ENCODE results near the gene HEXD.
"Not testable (repeated sequence)": the region's sequence is repeated elsewhere in the genome, so short reads cannot be mapped to it uniquely, and the experiment has no call there.

DNA sequence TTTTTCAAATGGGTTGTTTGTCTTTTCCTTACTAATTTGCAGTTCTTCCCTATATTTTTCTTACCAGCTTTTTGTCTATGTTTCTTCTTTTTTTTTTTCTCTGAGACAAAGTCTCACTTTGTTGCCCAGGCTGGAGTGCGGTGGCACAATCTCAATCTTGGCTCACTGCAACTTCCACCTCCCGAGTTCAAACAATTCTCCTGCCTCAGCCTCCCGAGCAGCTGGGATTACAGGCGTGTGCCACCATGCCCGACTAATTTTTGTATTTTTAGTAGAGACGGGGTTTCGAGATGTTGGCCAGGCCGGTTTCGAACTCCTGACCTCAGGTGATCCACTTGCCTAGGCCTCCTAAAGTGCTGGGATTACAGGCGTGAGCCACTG lies 45.1 kb upstream of the HEXD start:
- TF ChIP-seq, protein P1, sequence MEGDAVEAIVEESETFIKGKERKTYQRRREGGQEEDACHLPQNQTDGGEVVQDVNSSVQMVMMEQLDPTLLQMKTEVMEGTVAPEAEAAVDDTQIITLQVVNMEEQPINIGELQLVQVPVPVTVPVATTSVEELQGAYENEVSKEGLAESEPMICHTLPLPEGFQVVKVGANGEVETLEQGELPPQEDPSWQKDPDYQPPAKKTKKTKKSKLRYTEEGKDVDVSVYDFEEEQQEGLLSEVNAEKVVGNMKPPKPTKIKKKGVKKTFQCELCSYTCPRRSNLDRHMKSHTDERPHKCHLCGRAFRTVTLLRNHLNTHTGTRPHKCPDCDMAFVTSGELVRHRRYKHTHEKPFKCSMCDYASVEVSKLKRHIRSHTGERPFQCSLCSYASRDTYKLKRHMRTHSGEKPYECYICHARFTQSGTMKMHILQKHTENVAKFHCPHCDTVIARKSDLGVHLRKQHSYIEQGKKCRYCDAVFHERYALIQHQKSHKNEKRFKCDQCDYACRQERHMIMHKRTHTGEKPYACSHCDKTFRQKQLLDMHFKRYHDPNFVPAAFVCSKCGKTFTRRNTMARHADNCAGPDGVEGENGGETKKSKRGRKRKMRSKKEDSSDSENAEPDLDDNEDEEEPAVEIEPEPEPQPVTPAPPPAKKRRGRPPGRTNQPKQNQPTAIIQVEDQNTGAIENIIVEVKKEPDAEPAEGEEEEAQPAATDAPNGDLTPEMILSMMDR (IDR thresholded peaks at IDR 0.05 in 2 of 3, conservative IDR thresholded peaks at IDR 0.05 in 1 of 3; ENCODE audit: control insufficient read depth in 2 of 3, extremely low read depth in 1 of 3, insufficient read depth in 1 of 3, low read depth in 3 of 3, low read length in 3 of 3), result not testable (repeated sequence)
- TF ChIP-seq, protein P2, sequence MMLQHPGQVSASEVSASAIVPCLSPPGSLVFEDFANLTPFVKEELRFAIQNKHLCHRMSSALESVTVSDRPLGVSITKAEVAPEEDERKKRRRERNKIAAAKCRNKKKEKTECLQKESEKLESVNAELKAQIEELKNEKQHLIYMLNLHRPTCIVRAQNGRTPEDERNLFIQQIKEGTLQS (IDR thresholded peaks at IDR 0.05; ENCODE audit: borderline replicate concordance, extremely low read depth, low read depth, low read length), result not testable (repeated sequence)
- TF ChIP-seq, protein P3, sequence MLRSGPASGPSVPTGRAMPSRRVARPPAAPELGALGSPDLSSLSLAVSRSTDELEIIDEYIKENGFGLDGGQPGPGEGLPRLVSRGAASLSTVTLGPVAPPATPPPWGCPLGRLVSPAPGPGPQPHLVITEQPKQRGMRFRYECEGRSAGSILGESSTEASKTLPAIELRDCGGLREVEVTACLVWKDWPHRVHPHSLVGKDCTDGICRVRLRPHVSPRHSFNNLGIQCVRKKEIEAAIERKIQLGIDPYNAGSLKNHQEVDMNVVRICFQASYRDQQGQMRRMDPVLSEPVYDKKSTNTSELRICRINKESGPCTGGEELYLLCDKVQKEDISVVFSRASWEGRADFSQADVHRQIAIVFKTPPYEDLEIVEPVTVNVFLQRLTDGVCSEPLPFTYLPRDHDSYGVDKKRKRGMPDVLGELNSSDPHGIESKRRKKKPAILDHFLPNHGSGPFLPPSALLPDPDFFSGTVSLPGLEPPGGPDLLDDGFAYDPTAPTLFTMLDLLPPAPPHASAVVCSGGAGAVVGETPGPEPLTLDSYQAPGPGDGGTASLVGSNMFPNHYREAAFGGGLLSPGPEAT (IDR thresholded peaks at IDR 0.05; ENCODE audit: low read depth), result not testable (repeated sequence)
- TF ChIP-seq, protein P4, sequence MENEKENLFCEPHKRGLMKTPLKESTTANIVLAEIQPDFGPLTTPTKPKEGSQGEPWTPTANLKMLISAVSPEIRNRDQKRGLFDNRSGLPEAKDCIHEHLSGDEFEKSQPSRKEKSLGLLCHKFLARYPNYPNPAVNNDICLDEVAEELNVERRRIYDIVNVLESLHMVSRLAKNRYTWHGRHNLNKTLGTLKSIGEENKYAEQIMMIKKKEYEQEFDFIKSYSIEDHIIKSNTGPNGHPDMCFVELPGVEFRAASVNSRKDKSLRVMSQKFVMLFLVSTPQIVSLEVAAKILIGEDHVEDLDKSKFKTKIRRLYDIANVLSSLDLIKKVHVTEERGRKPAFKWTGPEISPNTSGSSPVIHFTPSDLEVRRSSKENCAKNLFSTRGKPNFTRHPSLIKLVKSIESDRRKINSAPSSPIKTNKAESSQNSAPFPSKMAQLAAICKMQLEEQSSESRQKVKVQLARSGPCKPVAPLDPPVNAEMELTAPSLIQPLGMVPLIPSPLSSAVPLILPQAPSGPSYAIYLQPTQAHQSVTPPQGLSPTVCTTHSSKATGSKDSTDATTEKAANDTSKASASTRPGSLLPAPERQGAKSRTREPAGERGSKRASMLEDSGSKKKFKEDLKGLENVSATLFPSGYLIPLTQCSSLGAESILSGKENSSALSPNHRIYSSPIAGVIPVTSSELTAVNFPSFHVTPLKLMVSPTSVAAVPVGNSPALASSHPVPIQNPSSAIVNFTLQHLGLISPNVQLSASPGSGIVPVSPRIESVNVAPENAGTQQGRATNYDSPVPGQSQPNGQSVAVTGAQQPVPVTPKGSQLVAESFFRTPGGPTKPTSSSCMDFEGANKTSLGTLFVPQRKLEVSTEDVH (IDR thresholded peaks at IDR 0.05; ENCODE audit: low read depth, partially characterized antibody), result not testable (repeated sequence)
- not testable (repeated sequence) for TF ChIP-seq CEBPB (IDR thresholded peaks at IDR 0.05; ENCODE audit: borderline replicate concordance in 1 of 2, low read depth in 2 of 2, low read length in 2 of 2); ZNF24 (IDR thresholded peaks at IDR 0.05); EZH2 (IDR thresholded peaks at IDR 0.05; ENCODE audit: borderline replicate concordance, control insufficient read depth, low read depth, low read length); RFX5 (IDR thresholded peaks at IDR 0.05; ENCODE audit: low read depth, low read length); GABPA (IDR thresholded peaks at IDR 0.05; ENCODE audit: low read depth); SUZ12 (IDR thresholded peaks at IDR 0.05; ENCODE audit: unreplicated experiment); POLR2A (IDR thresholded peaks at IDR 0.05; ENCODE audit: low read depth, low read length); MEF2B (IDR thresholded peaks at IDR 0.05; ENCODE audit: partially characterized antibody, poor library complexity, severe bottlenecking); HDAC2 (IDR thresholded peaks at IDR 0.05)

Measured in GM12878 (cell line).